GM18499 (cell line): Measurements from ENCODE around the gene ZNF587.
"Not testable (repeated sequence)": the region's sequence is repeated elsewhere in the genome, so short reads cannot be mapped to it uniquely, and the experiment has no call there.

Experiments used
- ATAC-seq: cut with Tn5 transposase; IDR thresholded peaks from one replicate; pipeline ENCODE4 v1.9.1; 2021; ENCODE audit warnings: moderate number of reproducible peaks; ENCODE audit not compliant: insufficient read depth, unreplicated experiment

ZNF587 gene

GRCh38 chr19:57849666-57850473 is at the start of gene ZNF587:
ZNF587 (plus strand) TSS chr19:57849859; CDS start chr19:57850039, 180 bp downstream.
- ATAC-seq = peak; percentile 84

DNA sequence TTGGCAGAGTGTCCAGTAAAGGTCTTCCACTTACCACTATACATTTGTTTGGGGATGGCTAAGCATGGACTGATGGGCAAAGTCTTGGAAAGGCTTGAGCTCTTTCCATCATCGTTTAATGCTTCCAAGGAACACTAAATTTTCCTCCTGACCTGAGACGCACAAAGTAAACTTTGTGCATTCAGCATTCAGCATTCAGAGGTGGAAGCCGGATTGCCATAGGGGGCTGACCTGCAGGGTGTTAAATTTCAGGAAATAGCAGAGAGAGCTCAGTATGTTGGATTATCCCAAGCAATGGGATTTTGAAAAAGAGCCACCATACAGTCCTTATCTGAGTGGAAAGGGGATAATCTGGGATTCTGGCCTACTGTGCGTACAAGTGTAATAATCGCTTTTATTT is 49.0 kb upstream of the ZNF587 start:
- no peak for ATAC-seq

GRCh38 chr19:57802269-57802668 is 47.4 kb upstream of the ZNF587 start:
- ATAC-seq = no peak

DNA sequence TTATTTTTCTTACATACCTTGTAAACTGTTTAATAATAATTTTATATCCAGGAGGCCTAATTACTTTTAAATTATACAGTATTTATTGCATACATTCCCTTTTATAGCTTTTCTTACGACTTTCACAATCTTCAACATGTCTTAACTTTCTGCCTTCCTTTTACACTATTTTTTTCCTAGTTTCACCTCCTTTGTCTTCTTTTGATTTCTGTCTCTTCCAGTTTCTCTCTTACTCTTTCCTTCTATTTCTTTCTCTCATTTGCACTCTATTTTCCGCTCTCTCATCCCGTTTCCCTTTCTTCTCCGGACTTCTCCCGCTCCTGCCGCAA is 46.4 kb upstream of the ZNF587 start:
- no peak for ATAC-seq

DNA sequence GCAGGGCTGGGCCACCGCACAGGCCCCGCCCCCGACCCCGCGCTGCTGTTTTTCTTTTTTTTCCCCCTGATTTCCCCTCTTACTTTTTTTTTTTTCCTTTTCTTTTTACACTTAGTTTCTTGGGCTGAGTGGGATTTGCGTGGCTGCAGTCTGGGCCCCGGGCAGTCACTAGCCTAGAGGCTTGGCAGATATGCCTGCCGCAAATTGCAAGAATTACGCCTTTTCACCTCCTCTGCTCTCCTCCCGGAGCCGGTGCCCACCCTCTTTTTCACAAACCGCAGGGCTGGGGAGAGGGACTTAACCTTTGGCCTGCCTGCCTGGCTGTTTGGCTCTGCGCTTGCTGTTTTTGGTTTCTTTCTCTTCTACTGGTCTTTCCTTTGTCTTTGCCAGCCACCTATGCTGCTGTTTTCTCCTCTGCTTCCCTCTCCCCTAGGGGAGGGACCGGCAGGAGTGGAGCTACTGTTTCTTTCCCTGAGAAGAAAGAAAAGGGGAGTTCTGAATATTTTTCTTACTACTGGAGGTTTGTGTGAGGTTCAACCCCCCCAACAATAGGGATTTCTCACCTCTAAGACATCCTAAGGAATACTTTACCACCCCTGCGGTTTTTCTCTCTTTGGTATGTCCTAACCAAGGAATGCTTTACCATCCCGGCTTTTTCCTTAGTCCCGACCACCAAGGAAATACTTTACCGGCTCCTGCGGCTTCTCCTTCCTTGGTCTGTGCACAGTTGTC is 45.9 kb upstream of the ZNF587 start:
- ATAC-seq = no peak

DNA sequence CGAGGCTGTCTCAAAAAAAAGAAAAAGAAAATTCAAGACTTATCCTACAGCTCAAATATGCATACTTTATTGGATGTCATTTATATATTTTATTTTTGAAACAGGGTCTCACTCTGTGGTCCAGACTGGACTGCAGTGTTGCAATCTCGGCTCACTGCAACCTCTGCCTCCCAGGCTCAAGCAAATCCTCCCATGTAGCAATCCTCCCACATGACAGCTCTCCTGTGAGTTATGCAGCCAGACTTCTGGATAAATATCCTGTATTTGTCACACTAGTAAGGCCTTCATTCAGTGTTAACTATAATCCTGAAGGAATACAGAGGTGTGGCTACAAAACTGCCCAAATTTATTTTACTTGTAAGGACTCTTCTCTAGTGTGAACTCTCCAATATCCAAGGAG is 42.1 kb upstream of the ZNF587 start:
- no peak for ATAC-seq

DNA sequence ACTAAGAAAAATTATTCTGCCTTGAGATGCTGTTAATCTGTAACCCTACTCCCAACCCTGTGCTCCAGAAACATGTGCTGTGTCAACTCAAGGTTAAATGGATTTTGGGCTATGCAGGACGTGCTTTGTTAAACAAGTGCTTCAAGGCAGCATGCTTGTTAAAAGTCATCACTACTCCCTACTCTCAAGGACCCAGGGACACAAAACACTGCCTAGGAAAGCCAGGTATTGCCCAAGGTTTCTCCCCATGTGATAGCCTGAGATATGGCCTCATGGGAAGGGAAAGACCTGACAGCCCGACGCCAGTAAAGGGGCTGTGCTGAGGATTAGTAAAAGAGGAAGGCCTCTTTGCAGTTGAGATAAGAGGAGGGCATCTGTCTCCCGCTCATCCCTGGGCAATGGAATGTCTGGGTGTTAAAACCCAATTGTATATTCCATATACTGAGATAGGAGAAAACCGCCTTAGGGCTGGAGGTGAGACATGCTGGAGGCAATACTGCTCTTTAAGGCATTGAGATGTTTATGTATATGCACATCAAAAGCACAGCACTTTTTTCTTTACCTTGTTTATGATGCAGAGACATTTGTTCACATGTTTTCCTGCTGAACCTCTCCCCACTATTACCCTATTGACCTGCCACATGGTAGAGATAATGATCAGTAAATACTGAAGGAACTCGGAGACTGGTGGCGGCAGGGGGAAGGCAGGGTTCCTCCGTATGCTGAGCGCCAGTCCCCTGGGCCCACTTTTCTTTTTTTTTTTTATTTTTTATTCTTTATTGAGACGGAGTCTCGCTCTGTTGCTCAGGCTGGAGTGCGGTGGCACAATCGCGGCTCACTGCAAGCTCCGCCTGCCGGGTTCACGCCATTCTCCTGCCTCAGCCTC is 39.0 kb upstream of the ZNF587 start:
- ATAC-seq = not testable (repeated sequence)

DNA sequence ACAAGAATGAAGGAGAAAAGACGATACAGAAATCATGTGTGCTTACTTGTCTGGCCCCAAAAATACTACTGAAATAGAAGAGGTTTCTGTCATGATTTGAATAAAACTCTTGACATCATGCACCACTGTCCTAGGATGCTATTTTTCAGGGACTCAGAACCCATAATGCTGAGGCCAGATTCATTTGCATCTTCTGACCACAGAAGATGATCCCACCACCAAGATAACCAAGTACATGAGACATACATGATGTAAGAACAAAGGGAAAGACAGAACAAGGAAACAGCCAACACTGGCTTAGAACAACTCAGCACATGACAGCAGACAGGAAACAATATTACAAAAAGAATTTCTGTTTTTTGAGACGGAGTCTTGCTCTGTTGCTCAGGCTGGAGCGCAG is 37.4 kb upstream of the ZNF587 start:
- ATAC-seq = no peak

GRCh38 chr19:57812975-57813820 is 36.5 kb upstream of the ZNF587 start:
- not testable (repeated sequence) for ATAC-seq

GRCh38 chr19:57813919-57814504 is 35.6 kb upstream of the ZNF587 start:
- no peak for ATAC-seq

DNA sequence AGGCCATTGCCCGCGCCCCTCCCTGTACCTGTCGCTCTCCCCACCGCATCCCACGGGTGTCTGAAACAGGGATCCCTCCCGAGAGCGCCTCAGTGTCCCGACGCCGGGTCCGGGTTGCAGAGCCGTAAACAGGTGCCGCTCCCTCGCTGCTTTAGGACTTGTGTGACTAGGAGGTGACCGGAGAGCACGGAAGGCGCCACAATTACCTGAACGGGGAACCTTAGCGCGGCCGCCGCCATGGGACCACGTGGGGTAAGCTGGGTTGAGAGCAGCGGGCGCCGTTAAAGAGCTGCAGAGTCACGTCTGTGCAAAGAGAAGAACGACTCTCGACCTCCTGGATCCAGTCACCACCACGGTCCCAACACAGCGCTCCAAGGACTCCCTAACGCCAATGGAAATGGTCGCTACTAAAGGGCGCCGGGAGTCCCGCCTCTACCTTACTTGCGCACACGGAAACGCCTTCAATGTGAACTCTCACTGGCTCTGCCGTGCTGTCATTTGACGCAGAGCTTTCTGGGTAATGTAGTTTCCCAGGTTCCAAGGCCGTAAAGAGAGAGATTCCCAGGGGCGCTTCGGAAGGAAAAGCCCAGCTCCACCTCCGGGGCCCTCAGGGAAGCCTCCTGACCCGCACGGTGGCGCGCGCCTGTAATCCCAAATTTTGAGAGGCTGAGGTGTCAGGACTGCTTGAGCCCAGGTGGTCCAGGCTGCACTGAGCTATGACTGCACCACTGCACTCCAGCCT is 35.0 kb upstream of the ZNF587 start, which contains the start of gene ZNF552:
Gene ZNF552 (minus strand): TSS at position 409 of the 742 bp plus-strand sequence. CDS start 170 bp downstream, at position 239.
- no peak for ATAC-seq

GRCh38 chr19:57815247-57816075 is 34.2 kb upstream of the ZNF587 start:
- ATAC-seq = no peak

GRCh38 chr19:57816652-57817051 is 33.0 kb upstream of the ZNF587 start:
- ATAC-seq = no peak

GRCh38 chr19:57817976-57818375 is 31.7 kb upstream of the ZNF587 start:
- ATAC-seq = no peak

DNA sequence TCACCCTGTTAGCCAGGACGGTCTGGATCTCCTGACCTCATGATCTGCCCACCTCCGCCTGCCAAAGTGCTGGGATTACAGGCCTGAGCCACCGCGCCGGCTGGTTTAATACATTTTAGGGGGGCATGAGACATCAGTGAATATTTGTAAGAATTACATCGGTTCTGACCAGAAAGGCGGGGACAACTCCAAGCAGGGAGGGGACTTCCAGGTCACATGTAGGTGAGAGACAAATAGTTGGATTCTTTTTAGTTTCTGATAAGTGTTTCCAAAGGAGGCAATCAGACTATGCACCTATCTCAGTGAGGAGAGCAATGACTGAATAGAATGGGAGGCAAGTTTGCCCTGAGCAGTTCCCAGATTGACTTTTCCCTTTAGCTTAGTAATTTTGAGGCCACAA is 31.3 kb upstream of the ZNF587 start:
- no peak for ATAC-seq

- ATAC-seq = peak; percentile 78
Observed at GRCh38 chr19:57819475-57820148, 30.0 kb upstream of the ZNF587 start.

DNA sequence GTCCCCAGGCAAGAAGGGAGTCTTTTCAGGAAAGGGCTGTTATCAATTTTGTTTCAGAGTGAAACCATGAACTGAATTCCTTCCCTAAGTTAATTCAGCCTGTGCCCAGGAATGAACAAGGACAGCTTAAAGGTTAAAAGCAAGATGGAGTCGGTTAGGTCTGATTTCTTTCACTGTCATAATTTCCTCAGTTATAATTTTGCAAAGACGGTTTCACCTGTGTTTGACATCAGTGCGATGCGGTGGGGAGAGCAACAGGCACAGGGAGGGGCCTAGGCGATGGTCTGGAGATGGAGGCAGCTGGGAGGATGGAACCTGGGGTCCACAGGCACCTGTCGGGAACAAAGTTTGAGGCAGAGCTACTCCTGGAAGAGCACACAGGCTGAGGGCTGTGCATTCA is 29.1 kb upstream of the ZNF587 start:
- no peak for ATAC-seq
